Measurements from ENCODE around the gene GCSAM. TPM values are rescaled to one million over a fixed set of nuclear protein-coding genes. Genes with fewer than 3 reads are reported as not detected.

Gene GCSAM
- total and polyA plus RNA-seq, 2 donors (not counting 3 experiments of a cell fraction or from before 2014, with no cell fraction given) = not detected

DNA sequence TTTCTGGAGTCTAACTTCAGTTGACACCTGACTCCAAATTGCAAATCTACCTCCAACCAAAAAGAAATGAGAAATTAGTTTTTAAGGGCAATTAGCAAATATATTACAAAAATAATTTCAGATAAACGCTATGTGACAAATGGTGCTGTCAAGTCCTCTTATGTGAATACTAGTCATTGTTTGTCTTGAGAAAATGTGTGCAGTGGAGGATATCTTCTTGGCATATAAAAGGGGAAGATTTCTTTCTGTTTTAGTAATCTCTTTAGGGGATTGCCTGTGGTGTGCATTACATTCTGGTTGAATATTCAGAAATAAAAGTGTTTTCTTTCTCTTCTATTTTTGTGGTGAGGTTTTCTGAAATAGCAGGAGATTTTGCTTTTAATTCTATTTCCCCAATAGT, 3.0 kb upstream of the GCSAM start:
- dilution Hi-C loops (cut with MboI; ENCODE audit: extremely low pct_ligation_motif_present, low sequenced_read_pairs) (no loop called here), intact Hi-C loops (cut with micrococcal nuclease) (loop anchor here (2.0 kb wide), 1 partner anchor 395 kb away; no protein-coding TSS in a partner anchor)
- H3K4me3 ChIP-seq (replicated peaks in 1 of 3; ENCODE audit: insufficient read depth in 1 of 3, low read depth in 1 of 3, low read length in 3 of 3) = no peak overlapping the region
- no peak overlapping the region for H3K27ac ChIP-seq (ENCODE audit: insufficient read depth, low read depth, low read length)
- no TSS peak for BruUV-seq (replicated peaks)
- peaks cover 3% of the 10 kb centered on the region in 2 experiments for H3K27me3 ChIP-seq (ENCODE audit: control insufficient read depth in 2 of 2, insufficient read depth in 2 of 2, low read length in 2 of 2)
- no peak overlapping the region for H2AFZ ChIP-seq (ENCODE audit: low read depth, low read length)
- no peak for DNase-seq (ENCODE audit: low read depth, low spot score)
- H3K9me1 ChIP-seq (replicated peaks; ENCODE audit: control insufficient read depth, extremely low read depth, insufficient read depth, low read length) = no peaks in the 10 kb centered on the region
- no peak overlapping the region for H3K4me2 ChIP-seq (ENCODE audit: insufficient read depth, low read length)
- H3K79me2 ChIP-seq (ENCODE audit: control insufficient read depth, insufficient read depth, low read length) = no peaks in the 10 kb centered on the region
- ChIA-PET POLR2A (no interaction called here), CTCF (interaction anchor here (1.2 to 2.1 kb wide), 2 partner anchors 8 to 24 kb away, joined by 5 to 12 read pairs; no protein-coding TSS in a partner anchor)
- TF ChIP-seq FOS (IDR thresholded peaks at IDR 0.05; ENCODE audit: borderline replicate concordance, insufficient read depth, low read length) (no peak), JUN (IDR thresholded peaks at IDR 0.05; ENCODE audit: borderline replicate concordance, insufficient read depth, insufficient read length, low read depth) (no peak), POLR2A (IDR thresholded peaks at IDR 0.05; ENCODE audit: low read depth, low read length) (no peak), MYC (IDR thresholded peaks at IDR 0.05; ENCODE audit: low read depth, low read length) (no peak), GATA2 (IDR thresholded peaks at IDR 0.05; ENCODE audit: insufficient read depth, insufficient read length, low read depth, low read length) (no peak), POLR2AphosphoS5 (IDR thresholded peaks at IDR 0.05; ENCODE audit: insufficient read depth, low read depth, low read length) (no peak), EZH2 (IDR thresholded peaks at IDR 0.05; ENCODE audit: borderline replicate concordance, low read depth, low read length, severe bottlenecking) (no peak)
- TF ChIP-seq, protein P1, sequence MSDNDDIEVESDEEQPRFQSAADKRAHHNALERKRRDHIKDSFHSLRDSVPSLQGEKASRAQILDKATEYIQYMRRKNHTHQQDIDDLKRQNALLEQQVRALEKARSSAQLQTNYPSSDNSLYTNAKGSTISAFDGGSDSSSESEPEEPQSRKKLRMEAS (IDR thresholded peaks at IDR 0.05; ENCODE audit: insufficient read depth, insufficient read length) = no peak
- TF ChIP-seq, protein P2, sequence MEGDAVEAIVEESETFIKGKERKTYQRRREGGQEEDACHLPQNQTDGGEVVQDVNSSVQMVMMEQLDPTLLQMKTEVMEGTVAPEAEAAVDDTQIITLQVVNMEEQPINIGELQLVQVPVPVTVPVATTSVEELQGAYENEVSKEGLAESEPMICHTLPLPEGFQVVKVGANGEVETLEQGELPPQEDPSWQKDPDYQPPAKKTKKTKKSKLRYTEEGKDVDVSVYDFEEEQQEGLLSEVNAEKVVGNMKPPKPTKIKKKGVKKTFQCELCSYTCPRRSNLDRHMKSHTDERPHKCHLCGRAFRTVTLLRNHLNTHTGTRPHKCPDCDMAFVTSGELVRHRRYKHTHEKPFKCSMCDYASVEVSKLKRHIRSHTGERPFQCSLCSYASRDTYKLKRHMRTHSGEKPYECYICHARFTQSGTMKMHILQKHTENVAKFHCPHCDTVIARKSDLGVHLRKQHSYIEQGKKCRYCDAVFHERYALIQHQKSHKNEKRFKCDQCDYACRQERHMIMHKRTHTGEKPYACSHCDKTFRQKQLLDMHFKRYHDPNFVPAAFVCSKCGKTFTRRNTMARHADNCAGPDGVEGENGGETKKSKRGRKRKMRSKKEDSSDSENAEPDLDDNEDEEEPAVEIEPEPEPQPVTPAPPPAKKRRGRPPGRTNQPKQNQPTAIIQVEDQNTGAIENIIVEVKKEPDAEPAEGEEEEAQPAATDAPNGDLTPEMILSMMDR (IDR thresholded peaks at IDR 0.05; ENCODE audit: extremely low read depth in 1 of 2, insufficient read depth in 1 of 2, low read depth in 1 of 2, low read length in 2 of 2) = no peak
- no peaks in the 10 kb centered on the region for H3K4me1 ChIP-seq (ENCODE audit: control insufficient read depth, extremely low read depth, insufficient read depth, low read length)
- H4K20me1 ChIP-seq (replicated peaks; ENCODE audit: control insufficient read depth, extremely low read depth, insufficient read depth, low read length) = no peaks in the 10 kb centered on the region
- no peaks in the 10 kb centered on the region for H3K9me3 ChIP-seq (replicated peaks; ENCODE audit: control insufficient read depth, insufficient read depth, low read length)
- H3K36me3 ChIP-seq (ENCODE audit: control insufficient read depth in 2 of 2, extremely low read depth in 1 of 2, insufficient read depth in 2 of 2, low read length in 2 of 2) = no peaks in the 10 kb centered on the region
- no peak for FAIRE-seq
- H3K9ac ChIP-seq (replicated peaks; ENCODE audit: extremely low read depth, insufficient read depth, low read length) = no peak overlapping the region

Measured in endothelial cell of umbilical vein (primary cell).